IPS DF 6.9 (cell line): ENCODE data around the gene PACSIN1.
"Not testable (repeated sequence)": the region's sequence is repeated elsewhere in the genome, so short reads cannot be mapped to it uniquely, and the experiment has no call there.

Experiments
- DNase-seq: peaks from one replicate; pipeline ENCODE4 v3.0.0-alpha.2; 2013; ENCODE audit warnings: low read depth, low spot score
- H3K27ac ChIP-seq: one replicate; pipeline ENCODE4 v1.5.1; 2013; ENCODE audit warnings: low read length, control low read depth
- H3K27me3 ChIP-seq: 2 replicates; pipeline ENCODE4 v1.6.1; 2013; ENCODE audit warnings: mild to moderate bottlenecking, low read length; ENCODE audit not compliant: control insufficient read depth, insufficient read depth
- H3K36me3 ChIP-seq: 2 replicates; pipeline ENCODE4 v1.6.1; 2013; ENCODE audit warnings: low read length; ENCODE audit not compliant: control insufficient read depth, insufficient read depth
- H3K4me1 ChIP-seq: 2 replicates; pipeline ENCODE4 v1.6.1; 2013; ENCODE audit warnings: low read length; ENCODE audit not compliant: control insufficient read depth, insufficient read depth
- H3K4me3 ChIP-seq: 2 replicates; pipeline ENCODE4 v1.5.1; 2013; ENCODE audit warnings: mild to moderate bottlenecking, low read length
- H3K9me3 ChIP-seq: 2 replicates; pipeline ENCODE4 v1.6.1; 2013; ENCODE audit warnings: low read length, inconsistent platforms; ENCODE audit not compliant: control insufficient read depth, insufficient read depth
- WGBS: extraction: QIAGEN DNeasy Blood & Tissue Kit; methylation state at CpG from one replicate; pipeline ENCODE4 v1.1.7; 2013; ENCODE audit warnings: mixed read lengths, missing lambda C conversion rate; ENCODE audit not compliant: insufficient read length, insufficient coverage; 5-methylcytosine and 5-hydroxymethylcytosine counted together

PACSIN1 gene

GRCh38 chr6:34468378-34468892 is 2.6 kb downstream of the PACSIN1 start:
- no peak overlapping the region for H3K27ac ChIP-seq
- no peak for DNase-seq
- H3K27me3 ChIP-seq: no peaks in the 10 kb centered on the region
- H3K4me3 ChIP-seq: no peak overlapping the region
- H3K36me3 ChIP-seq: no peaks in the 10 kb centered on the region
- H3K9me3 ChIP-seq: no peaks in the 10 kb centered on the region
- no CpG with 5 or more reads among the region's 4 CpGs for WGBS
- 0 out of 2 replicates have a peak, but pooled peaks cover 2% of the 10 kb centered on the region for H3K4me1 ChIP-seq

GRCh38 chr6:34469499-34469898 is 3.6 kb downstream of the PACSIN1 start:
- no CpG with 5 or more reads among the region's 3 CpGs for WGBS
- Histone ChIP-seq H3K4me3 (no peak overlapping the region), H3K4me1 (0 out of 2 replicates have a peak, but pooled peaks cover 2% of the 10 kb centered on the region), H3K27me3 (no peaks in the 10 kb centered on the region), H3K27ac (no peak overlapping the region), H3K9me3 (no peaks in the 10 kb centered on the region), H3K36me3 (no peaks in the 10 kb centered on the region)
- DNase-seq: no peak

- WGBS: no CpG with 5 or more reads among the region's 5 CpGs
- H3K4me1 ChIP-seq: peaks cover 2% of the 10 kb centered on the region; the same call in 1 of the 2 replicates
- H3K27me3 ChIP-seq: no peaks in the 10 kb centered on the region
- no peak for DNase-seq
- no peak overlapping the region for H3K27ac ChIP-seq
- no peaks in the 10 kb centered on the region for H3K36me3 ChIP-seq
- H3K9me3 ChIP-seq: no peaks in the 10 kb centered on the region
- H3K4me3 ChIP-seq: no peak overlapping the region
These were observed 6.5 kb downstream of the PACSIN1 start for GRCh38 chr6:34472425-34472824.

- no peak for DNase-seq
- Histone ChIP-seq H3K4me1 (peaks cover 2% of the 10 kb centered on the region; the same call in 1 of the 2 replicates), H3K36me3 (no peaks in the 10 kb centered on the region), H3K27me3 (no peaks in the 10 kb centered on the region), H3K27ac (no peak overlapping the region), H3K4me3 (no peak overlapping the region), H3K9me3 (no peaks in the 10 kb centered on the region)
- no CpG with 5 or more reads among the region's 1 CpG for WGBS
These were observed 8.1 kb downstream of the PACSIN1 start for GRCh38 chr6:34473967-34474366.

GRCh38 chr6:34474754-34475153 is 8.9 kb downstream of the PACSIN1 start:
- H3K27ac ChIP-seq: no peak overlapping the region
- DNase-seq: no peak

GRCh38 chr6:34475238-34475682 is 9.4 kb downstream of the PACSIN1 start:
- Histone ChIP-seq H3K4me3 (no peak overlapping the region), H3K9me3 (no peaks in the 10 kb centered on the region), H3K36me3 (no peaks in the 10 kb centered on the region), H3K4me1 (peaks cover 2% of the 10 kb centered on the region; the same call in 1 of the 2 replicates), H3K27ac (no peak overlapping the region), H3K27me3 (no peaks in the 10 kb centered on the region)
- no CpG with 5 or more reads among the region's 5 CpGs for WGBS
- no peak for DNase-seq

More at GRCh38 chr6:34474754-34475153, 8.9 kb downstream of the PACSIN1 start:
- no peaks in the 10 kb centered on the region for H3K9me3 ChIP-seq
- H3K27me3 ChIP-seq: no peaks in the 10 kb centered on the region
- no CpG with 5 or more reads among the region's 2 CpGs for WGBS
- no peak overlapping the region for H3K4me3 ChIP-seq
- H3K36me3 ChIP-seq: no peaks in the 10 kb centered on the region
- H3K4me1 ChIP-seq: peaks cover 2% of the 10 kb centered on the region; the same call in 1 of the 2 replicates

- no peak overlapping the region for H3K4me3 ChIP-seq
- no peak overlapping the region for H3K27ac ChIP-seq
- H3K9me3 ChIP-seq: no peaks in the 10 kb centered on the region
- no peaks in the 10 kb centered on the region for H3K27me3 ChIP-seq
- no peaks in the 10 kb centered on the region for H3K36me3 ChIP-seq
- peaks cover 2% of the 10 kb centered on the region; the same call in 1 of the 2 replicates for H3K4me1 ChIP-seq
- no peak for DNase-seq
- no CpG with 5 or more reads among the region's 7 CpGs for WGBS
These were observed 10.0 kb downstream of the PACSIN1 start for GRCh38 chr6:34475767-34476328.

GRCh38 chr6:34476447-34476846 is 10.6 kb downstream of the PACSIN1 start:
- DNase-seq: no peak
- Histone ChIP-seq H3K27ac (no peak overlapping the region), H3K9me3 (no peaks in the 10 kb centered on the region), H3K36me3 (no peaks in the 10 kb centered on the region), H3K27me3 (no peaks in the 10 kb centered on the region), H3K4me1 (peaks cover 2% of the 10 kb centered on the region; the same call in 1 of the 2 replicates), H3K4me3 (no peak overlapping the region)
- WGBS: no CpG with 5 or more reads among the region's 5 CpGs

- no peaks in the 10 kb centered on the region for H3K9me3 ChIP-seq
- no peak overlapping the region for H3K27ac ChIP-seq
- WGBS: no CpG with 5 or more reads among the region's 5 CpGs
- no peak for DNase-seq
- no peak overlapping the region for H3K4me3 ChIP-seq
- peaks cover 2% of the 10 kb centered on the region; the same call in 1 of the 2 replicates for H3K4me1 ChIP-seq
- no peaks in the 10 kb centered on the region for H3K36me3 ChIP-seq
- no peaks in the 10 kb centered on the region for H3K27me3 ChIP-seq
These were observed 11.0 kb downstream of the PACSIN1 start for GRCh38 chr6:34476921-34477320.

GRCh38 chr6:34478796-34479195 is 12.9 kb downstream of the PACSIN1 start:
- H3K9me3 ChIP-seq: no peaks in the 10 kb centered on the region
- no peaks in the 10 kb centered on the region for H3K36me3 ChIP-seq
- H3K4me1 ChIP-seq: peaks cover 2% of the 10 kb centered on the region; the same call in 1 of the 2 replicates
- H3K4me3 ChIP-seq: no peak overlapping the region
- H3K27me3 ChIP-seq: no peaks in the 10 kb centered on the region
- no peak for DNase-seq
- no CpG with 5 or more reads among the region's 4 CpGs for WGBS
- H3K27ac ChIP-seq: no peak overlapping the region

GRCh38 chr6:34483781-34484180 is 17.9 kb downstream of the PACSIN1 start:
- not testable (repeated sequence) for DNase-seq, H3K36me3 ChIP-seq, H3K9me3 ChIP-seq, H3K4me1 ChIP-seq, H3K27ac ChIP-seq, H3K4me3 ChIP-seq, H3K27me3 ChIP-seq
- WGBS: no CpG with 5 or more reads among the region's 5 CpGs
